Measurements from ENCODE around the gene UBTD1. TPM values are rescaled to one million over a fixed set of nuclear protein-coding genes. Genes with fewer than 3 reads are reported as not detected.

Gene UBTD1
- polyA plus RNA-seq, 2 donors = 5.8 to 6.7 TPM

DNA sequence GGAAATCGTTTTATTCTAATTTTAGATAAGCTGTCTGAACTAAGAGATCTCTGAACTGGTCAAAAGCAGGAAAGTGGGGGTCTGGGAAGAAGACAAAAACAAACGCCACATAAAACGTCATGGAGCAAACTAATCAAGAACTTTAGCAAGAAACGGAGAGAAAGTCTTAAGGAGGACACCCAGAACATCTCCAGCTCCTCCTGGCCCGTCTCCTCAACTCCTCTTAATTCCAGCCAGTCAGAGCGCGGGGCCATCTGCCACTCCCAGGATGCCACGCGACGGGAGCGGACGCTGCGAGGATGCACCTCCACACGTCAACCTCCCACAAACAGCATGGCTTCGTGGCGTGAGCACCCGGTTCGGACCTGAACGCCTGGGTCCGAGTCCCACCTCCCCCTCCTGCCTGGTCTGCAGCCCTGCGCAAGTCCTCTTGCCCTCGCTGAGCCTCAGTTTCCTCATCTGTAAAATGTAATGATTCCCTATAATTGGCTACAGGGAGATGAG lies 1.1 kb upstream of the UBTD1 start:
- peaks cover 0 to 6% of the 10 kb centered on the region in 2 donors for H3K4me1 ChIP-seq (ENCODE audit: control insufficient read depth in 2 of 2, insufficient read depth in 2 of 2, low read length in 1 of 2)
- WGBS, 2 donors = 0% methylated on average over 22 of the region's 22 CpGs

DNA sequence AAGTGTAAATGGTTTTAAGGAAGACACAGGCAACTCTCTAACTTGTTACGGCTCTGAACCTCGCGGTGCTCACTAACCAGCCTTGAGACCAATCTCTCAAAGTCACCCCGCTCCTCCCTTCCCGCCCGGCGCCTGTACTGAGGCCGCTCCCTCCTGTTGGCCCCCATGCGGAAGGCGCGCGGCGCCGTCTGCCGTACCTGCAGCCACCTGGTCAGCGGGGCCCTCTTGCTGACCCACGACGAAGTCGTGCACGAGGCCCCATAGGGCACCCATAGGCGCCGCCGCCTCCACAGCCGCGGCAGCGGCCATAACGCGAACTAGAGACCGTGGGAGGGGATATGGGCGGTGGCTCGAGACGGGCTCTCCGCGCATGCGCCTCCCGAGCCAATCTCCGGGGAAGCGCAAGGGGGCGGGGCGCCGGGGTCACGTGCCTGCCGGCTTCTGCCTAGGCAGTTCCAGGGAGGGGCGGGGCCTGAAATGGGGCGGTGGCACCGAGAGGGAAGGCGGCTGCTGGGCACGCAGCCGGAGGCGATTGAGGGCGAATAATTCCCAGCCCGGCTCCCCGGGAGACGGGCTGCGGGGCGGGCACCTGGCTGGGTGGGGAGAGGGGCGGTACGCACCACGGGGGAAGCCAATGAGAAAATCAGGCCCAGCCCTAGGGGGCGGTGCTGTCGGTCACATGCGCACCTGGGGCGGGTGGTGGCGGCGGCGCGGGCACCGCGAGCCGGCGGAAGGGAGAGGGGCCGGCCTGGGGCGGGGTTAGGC lies 466 bp upstream of the UBTD1 start, which contains the start of gene MMS19:
Gene MMS19 (minus strand): TSS at position 347 of the 765 bp plus-strand sequence. CDS start 38 bp downstream, at position 309.
- Histone ChIP-seq H3K4me3 (ENCODE audit: low read depth in 1 of 2, low read length in 2 of 2) (peak within 1 kb of the TSS; percentile 74 to 84), H3K36me3 (ENCODE audit: control insufficient read depth in 2 of 2, insufficient read depth in 2 of 2, low read length in 1 of 2) (no peaks in the 10 kb centered on the region), H3K27me3 (ENCODE audit: control insufficient read depth in 1 of 2, insufficient read depth in 2 of 2, low read length in 2 of 2) (no peaks in the 10 kb centered on the region), H3K27ac (ENCODE audit: low read depth in 2 of 2, low read length in 1 of 2) (peak within 1 kb of the TSS; percentile 86 to 92), H3K4me1 (ENCODE audit: control insufficient read depth in 2 of 2, insufficient read depth in 2 of 2, low read length in 1 of 2) (peaks cover 0 to 6% of the 10 kb centered on the region in 2 donors), H3K9me3 (ENCODE audit: control insufficient read depth in 2 of 2, insufficient read depth in 1 of 2, low read depth in 1 of 2, low read length in 1 of 2) (no peaks in the 10 kb centered on the region)
- WGBS, 2 donors = 0 to 1% methylated on average over 63 to 73 of the region's 73 CpGs

More for the DNA sequence above, 1.1 kb upstream of the UBTD1 start:
- no peaks in the 10 kb centered on the region for H3K27me3 ChIP-seq (ENCODE audit: control insufficient read depth in 1 of 2, insufficient read depth in 2 of 2, low read length in 2 of 2)
- H3K4me3 ChIP-seq (ENCODE audit: low read depth in 1 of 2, low read length in 2 of 2) = peak overlapping the region; percentile 74 to 84
- H3K27ac ChIP-seq (ENCODE audit: low read depth in 2 of 2, low read length in 1 of 2) = peak overlapping the region; percentile 86 to 92
- H3K9me3 ChIP-seq (ENCODE audit: control insufficient read depth in 2 of 2, insufficient read depth in 1 of 2, low read depth in 1 of 2, low read length in 1 of 2) = no peaks in the 10 kb centered on the region
- H3K36me3 ChIP-seq (ENCODE audit: control insufficient read depth in 2 of 2, insufficient read depth in 2 of 2, low read length in 1 of 2) = no peaks in the 10 kb centered on the region

DNA sequence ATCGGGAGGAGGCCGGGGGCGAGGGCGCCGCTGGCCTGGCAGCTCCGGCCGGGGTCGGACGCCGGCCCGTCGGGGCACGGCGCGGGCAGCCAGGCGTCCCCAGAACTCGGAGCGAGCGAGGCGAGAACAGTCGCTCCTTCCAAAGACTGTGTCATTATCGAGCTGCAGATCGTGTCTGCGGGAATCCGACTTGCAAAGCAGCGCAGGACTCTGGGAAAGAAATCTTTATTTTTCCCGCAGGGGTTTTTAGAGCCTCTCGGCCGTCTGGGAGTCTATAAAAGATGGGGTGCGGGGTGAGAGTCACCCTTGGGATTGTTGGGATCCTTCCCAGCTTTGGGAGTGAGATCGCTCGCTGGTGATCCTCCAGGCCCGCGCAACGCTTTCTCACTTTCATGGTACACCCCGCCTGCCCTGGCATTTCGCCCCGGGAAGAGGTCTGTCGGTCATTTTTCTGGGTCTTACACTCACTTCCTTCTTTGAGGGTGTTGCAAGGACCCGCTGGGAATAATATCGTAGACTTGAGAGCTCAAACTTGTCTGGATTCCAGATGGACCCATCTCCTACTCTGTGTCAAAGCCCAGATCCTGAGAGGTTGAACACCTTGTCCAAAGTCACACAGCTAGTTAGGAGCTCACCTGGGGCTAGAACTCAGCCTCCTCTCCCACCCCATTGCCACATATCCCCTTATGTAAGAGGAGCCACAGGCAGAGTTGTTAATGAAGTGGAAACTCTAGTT lies 1.0 kb downstream of the UBTD1 start:
- H3K27ac ChIP-seq (ENCODE audit: low read depth in 2 of 2, low read length in 1 of 2) = peak overlapping the region; percentile 85 to 92
- no peaks in the 10 kb centered on the region for H3K36me3 ChIP-seq (ENCODE audit: control insufficient read depth in 2 of 2, insufficient read depth in 2 of 2, low read length in 1 of 2)
- no peaks in the 10 kb centered on the region for H3K9me3 ChIP-seq (ENCODE audit: control insufficient read depth in 2 of 2, insufficient read depth in 1 of 2, low read depth in 1 of 2, low read length in 1 of 2)
- H3K27me3 ChIP-seq (ENCODE audit: control insufficient read depth in 1 of 2, insufficient read depth in 2 of 2, low read length in 2 of 2) = no peaks in the 10 kb centered on the region
- 1% methylated on average over 41 of the region's 41 CpGs for WGBS, 2 donors
- peak overlapping the region; percentile 74 to 84 for H3K4me3 ChIP-seq (ENCODE audit: low read depth in 1 of 2, low read length in 2 of 2)
- peaks cover 0 to 6% of the 10 kb centered on the region in 2 donors for H3K4me1 ChIP-seq (ENCODE audit: control insufficient read depth in 2 of 2, insufficient read depth in 2 of 2, low read length in 1 of 2)

DNA sequence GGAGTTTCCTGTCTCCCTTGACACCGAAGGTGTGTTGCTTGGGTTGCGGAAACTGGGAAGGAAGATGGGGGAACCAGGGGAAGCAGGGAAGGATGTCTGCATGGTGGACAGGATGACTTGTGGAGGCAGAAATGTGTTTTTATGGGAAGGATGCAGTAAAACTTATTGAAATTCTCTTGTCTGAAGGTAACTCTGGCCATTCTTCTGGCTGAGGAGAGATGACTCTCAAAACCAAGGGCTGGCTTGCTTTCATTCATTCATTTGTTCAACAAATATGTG lies 1.5 kb downstream of the UBTD1 start:
- H3K4me3 ChIP-seq (ENCODE audit: low read depth in 1 of 2, low read length in 2 of 2) = peak overlapping the region in 1 of 2 donors; percentile 74
- no peak overlapping the region for H3K27ac ChIP-seq (ENCODE audit: low read depth in 2 of 2, low read length in 1 of 2)
- H3K4me1 ChIP-seq (ENCODE audit: control insufficient read depth in 2 of 2, insufficient read depth in 2 of 2, low read length in 1 of 2) = peaks cover 0 to 3% of the 10 kb centered on the region in 2 donors
- H3K9me3 ChIP-seq (ENCODE audit: control insufficient read depth in 2 of 2, insufficient read depth in 1 of 2, low read depth in 1 of 2, low read length in 1 of 2) = no peaks in the 10 kb centered on the region
- H3K27me3 ChIP-seq (ENCODE audit: control insufficient read depth in 1 of 2, insufficient read depth in 2 of 2, low read length in 2 of 2) = no peaks in the 10 kb centered on the region
- H3K36me3 ChIP-seq (ENCODE audit: control insufficient read depth in 2 of 2, insufficient read depth in 2 of 2, low read length in 1 of 2) = no peaks in the 10 kb centered on the region
- WGBS, 2 donors = 79 to 82% methylated on average over 2 of the region's 2 CpGs

DNA sequence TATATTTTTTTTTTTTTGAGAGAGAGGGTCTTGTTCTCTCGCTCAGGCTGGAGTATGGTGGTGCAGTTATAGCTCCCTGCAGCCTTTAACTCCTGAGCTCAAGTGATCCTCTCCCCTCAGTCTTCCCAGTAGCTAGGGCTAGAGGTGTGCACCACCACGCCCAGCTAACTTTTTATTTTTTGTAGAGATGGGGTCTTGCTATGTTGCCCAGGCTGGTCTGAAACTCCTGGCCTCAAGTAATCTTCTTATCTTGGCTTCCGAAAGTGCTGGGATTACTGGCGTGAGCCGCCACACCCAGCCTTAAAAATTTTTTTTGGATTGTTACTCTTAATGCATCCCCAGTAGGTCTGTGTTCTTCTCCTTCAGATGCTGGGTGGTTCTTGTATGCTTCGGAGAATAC lies 4.2 kb downstream of the UBTD1 start:
- 84 to 90% methylated on average over 6 of the region's 6 CpGs for WGBS, 2 donors
- H3K27ac ChIP-seq (ENCODE audit: low read depth in 2 of 2, low read length in 1 of 2) = no peak overlapping the region
- H3K9me3 ChIP-seq (ENCODE audit: control insufficient read depth in 2 of 2, insufficient read depth in 1 of 2, low read depth in 1 of 2, low read length in 1 of 2) = no peaks in the 10 kb centered on the region
- no peaks in the 10 kb centered on the region for H3K4me1 ChIP-seq (ENCODE audit: control insufficient read depth in 2 of 2, insufficient read depth in 2 of 2, low read length in 1 of 2)
- H3K4me3 ChIP-seq (ENCODE audit: low read depth in 1 of 2, low read length in 2 of 2) = no peak overlapping the region
- no peaks in the 10 kb centered on the region for H3K36me3 ChIP-seq (ENCODE audit: control insufficient read depth in 2 of 2, insufficient read depth in 2 of 2, low read length in 1 of 2)
- peaks cover 0 to 2% of the 10 kb centered on the region in 2 donors for H3K27me3 ChIP-seq (ENCODE audit: control insufficient read depth in 1 of 2, insufficient read depth in 2 of 2, low read length in 2 of 2)

DNA sequence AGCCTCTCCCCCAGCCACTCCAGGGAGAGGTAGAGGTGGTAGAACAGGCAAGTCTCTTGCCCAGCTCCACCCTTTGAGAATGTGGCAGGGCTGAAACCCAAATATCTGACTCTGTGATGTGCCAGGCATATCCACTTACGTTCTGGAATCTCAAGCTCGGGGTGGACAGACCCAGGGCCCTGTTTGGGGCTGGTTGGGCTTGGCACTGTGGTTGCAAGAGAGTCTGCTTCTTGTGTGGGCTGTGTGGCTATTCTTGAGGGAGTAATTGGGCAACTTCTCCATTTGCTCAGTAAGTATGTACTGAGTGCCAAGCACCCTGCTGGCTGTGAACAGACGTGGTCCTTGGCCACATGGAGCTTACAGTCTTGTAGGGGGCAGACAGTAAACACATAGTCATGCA lies 4.7 kb downstream of the UBTD1 start:
- H3K27ac ChIP-seq (ENCODE audit: low read depth in 2 of 2, low read length in 1 of 2) = no peak overlapping the region
- no peak overlapping the region for H3K4me3 ChIP-seq (ENCODE audit: low read depth in 1 of 2, low read length in 2 of 2)
- H3K4me1 ChIP-seq (ENCODE audit: control insufficient read depth in 2 of 2, insufficient read depth in 2 of 2, low read length in 1 of 2) = no peaks in the 10 kb centered on the region
- H3K9me3 ChIP-seq (ENCODE audit: control insufficient read depth in 2 of 2, insufficient read depth in 1 of 2, low read depth in 1 of 2, low read length in 1 of 2) = no peaks in the 10 kb centered on the region
- H3K36me3 ChIP-seq (ENCODE audit: control insufficient read depth in 2 of 2, insufficient read depth in 2 of 2, low read length in 1 of 2) = no peaks in the 10 kb centered on the region
- WGBS, 2 donors = 61 to 75% methylated on average over 3 of the region's 3 CpGs
- H3K27me3 ChIP-seq (ENCODE audit: control insufficient read depth in 1 of 2, insufficient read depth in 2 of 2, low read length in 2 of 2) = peaks cover 0 to 2% of the 10 kb centered on the region in 2 donors

DNA sequence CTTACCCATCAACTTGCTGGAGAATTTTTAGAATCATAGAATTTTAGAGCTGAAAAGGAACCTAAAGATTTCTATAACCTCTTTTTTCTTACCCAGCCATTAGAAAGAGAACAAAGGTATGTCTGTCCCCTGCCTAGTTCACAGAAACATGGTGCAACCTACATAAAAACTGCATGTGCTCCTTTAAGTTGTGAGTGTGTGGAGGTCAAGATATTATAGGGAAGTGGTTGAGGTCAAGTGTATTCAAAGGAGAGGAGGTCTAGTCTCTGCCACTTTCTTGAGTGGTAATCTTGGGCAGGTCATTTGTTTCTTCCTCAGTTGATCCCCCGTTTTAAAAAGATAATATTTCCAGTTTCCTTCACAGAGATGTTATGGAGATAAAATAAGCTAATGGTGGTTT lies 6.4 kb downstream of the UBTD1 start:
- Histone ChIP-seq H3K4me1 (ENCODE audit: control insufficient read depth in 2 of 2, insufficient read depth in 2 of 2, low read length in 1 of 2) (no peaks in the 10 kb centered on the region), H3K27ac (ENCODE audit: low read depth in 2 of 2, low read length in 1 of 2) (no peak overlapping the region), H3K36me3 (ENCODE audit: control insufficient read depth in 2 of 2, insufficient read depth in 2 of 2, low read length in 1 of 2) (no peaks in the 10 kb centered on the region), H3K27me3 (ENCODE audit: control insufficient read depth in 1 of 2, insufficient read depth in 2 of 2, low read length in 2 of 2) (peaks cover 0 to 2% of the 10 kb centered on the region in 2 donors), H3K9me3 (ENCODE audit: control insufficient read depth in 2 of 2, insufficient read depth in 1 of 2, low read depth in 1 of 2, low read length in 1 of 2) (no peaks in the 10 kb centered on the region), H3K4me3 (ENCODE audit: low read depth in 1 of 2, low read length in 2 of 2) (no peak overlapping the region)
- 80 to 88% methylated on average over 1 of the region's 1 CpG for WGBS, 2 donors

DNA sequence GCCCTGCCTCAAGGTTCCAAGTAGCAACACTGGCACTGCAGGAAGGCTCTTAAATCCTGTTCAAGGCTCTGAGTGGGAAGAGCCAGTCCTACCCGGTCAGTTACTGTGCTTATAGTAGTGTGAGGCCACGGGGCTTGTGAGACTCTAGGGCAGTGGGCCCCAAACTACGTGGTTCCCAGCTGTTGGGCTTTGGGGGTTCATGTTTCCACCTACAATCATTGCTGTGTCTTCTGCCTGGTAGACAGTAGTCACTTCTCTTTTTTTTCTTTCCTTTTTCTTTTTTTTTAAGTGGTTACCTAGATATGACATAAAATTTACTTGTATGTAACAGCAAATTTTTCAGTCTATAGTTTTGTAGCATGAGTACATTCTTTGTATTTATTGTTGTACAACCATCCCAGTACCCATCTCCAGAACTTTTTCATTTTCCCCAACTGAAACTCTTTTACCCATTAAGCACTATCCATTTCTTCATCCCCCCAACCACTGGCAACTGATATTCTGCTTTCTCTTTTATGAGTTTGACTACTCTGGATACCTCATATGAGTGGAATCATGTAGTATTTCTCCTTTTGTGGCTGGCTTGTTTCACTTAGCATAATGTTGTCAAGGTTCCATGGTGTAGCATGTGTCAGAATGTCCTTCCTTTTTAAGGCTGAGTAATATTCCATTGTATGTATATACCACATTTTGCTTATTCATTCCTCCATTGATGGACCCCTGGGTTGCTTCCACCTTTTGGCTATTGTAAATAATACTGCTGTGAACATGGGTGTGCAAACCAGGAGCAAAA lies 7.7 kb downstream of the UBTD1 start:
- Histone ChIP-seq H3K9me3 (ENCODE audit: control insufficient read depth in 2 of 2, insufficient read depth in 1 of 2, low read depth in 1 of 2, low read length in 1 of 2) (no peaks in the 10 kb centered on the region), H3K27me3 (ENCODE audit: control insufficient read depth in 1 of 2, insufficient read depth in 2 of 2, low read length in 2 of 2) (peaks cover 0 to 2% of the 10 kb centered on the region in 2 donors), H3K4me3 (ENCODE audit: low read depth in 1 of 2, low read length in 2 of 2) (no peak overlapping the region), H3K36me3 (ENCODE audit: control insufficient read depth in 2 of 2, insufficient read depth in 2 of 2, low read length in 1 of 2) (no peaks in the 10 kb centered on the region), H3K4me1 (ENCODE audit: control insufficient read depth in 2 of 2, insufficient read depth in 2 of 2, low read length in 1 of 2) (no peaks in the 10 kb centered on the region), H3K27ac (ENCODE audit: low read depth in 2 of 2, low read length in 1 of 2) (no peak overlapping the region)
- WGBS, 2 donors = 74 to 86% methylated on average over 3 of the region's 3 CpGs

DNA sequence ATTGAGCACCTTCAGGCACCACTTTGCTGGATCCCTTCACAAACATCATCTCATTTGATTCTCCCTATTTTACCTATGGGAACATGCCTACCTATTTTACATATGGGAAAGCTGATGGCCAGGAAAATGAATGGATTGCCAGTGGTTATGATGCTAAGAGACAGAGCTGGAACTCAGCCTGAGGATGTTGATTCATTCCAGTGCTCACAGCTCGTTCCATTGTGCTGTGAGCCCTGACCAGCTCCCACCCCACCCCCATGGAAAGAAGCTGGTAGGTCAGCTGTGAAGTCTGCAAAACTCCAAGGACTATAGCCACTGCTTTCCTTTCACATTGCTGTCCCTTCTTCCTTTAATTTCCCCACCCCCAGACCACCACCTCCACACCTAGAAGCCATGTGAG lies 9.6 kb downstream of the UBTD1 start:
- Histone ChIP-seq H3K36me3 (ENCODE audit: control insufficient read depth in 2 of 2, insufficient read depth in 2 of 2, low read length in 1 of 2) (no peaks in the 10 kb centered on the region), H3K4me1 (ENCODE audit: control insufficient read depth in 2 of 2, insufficient read depth in 2 of 2, low read length in 1 of 2) (no peaks in the 10 kb centered on the region), H3K27ac (ENCODE audit: low read depth in 2 of 2, low read length in 1 of 2) (no peak overlapping the region), H3K9me3 (ENCODE audit: control insufficient read depth in 2 of 2, insufficient read depth in 1 of 2, low read depth in 1 of 2, low read length in 1 of 2) (no peaks in the 10 kb centered on the region), H3K4me3 (ENCODE audit: low read depth in 1 of 2, low read length in 2 of 2) (no peak overlapping the region), H3K27me3 (ENCODE audit: control insufficient read depth in 1 of 2, insufficient read depth in 2 of 2, low read length in 2 of 2) (peaks cover 0 to 2% of the 10 kb centered on the region in 2 donors)
- 13 to 39% methylated on average over 1 of the region's 1 CpG for WGBS, 2 donors
